Suprapubic skin (tissue), 4 donors: Measurements from ENCODE around the gene PRKACG. TPM values are rescaled to one million over a fixed set of nuclear protein-coding genes. Genes with fewer than 3 reads are reported as not detected.

Experiments used
- DNase-seq, 2 donors: peaks; one replicate each; pipeline ENCODE4 v3.0.0-alpha.2; 2019; ENCODE audit warnings: low spot score in 2 of 2
- H3K27ac ChIP-seq: fragments of 200-600 bp; sonication (generic); one replicate; pipeline ENCODE4 v1.5.1; 2019
- H3K27me3 ChIP-seq: fragments of 200-600 bp; sonication (generic); one replicate; pipeline ENCODE4 v1.5.1; 2019
- H3K36me3 ChIP-seq: fragments of 200-600 bp; sonication (generic); one replicate; pipeline ENCODE4 v1.5.1; 2019
- H3K4me1 ChIP-seq: fragments of 200-600 bp; sonication (generic); one replicate; pipeline ENCODE4 v1.5.1; 2019
- H3K4me3 ChIP-seq: fragments of 200-600 bp; sonication (generic); one replicate; pipeline ENCODE4 v1.5.1; 2019; ENCODE audit warnings: mild to moderate bottlenecking
- H3K9me3 ChIP-seq: fragments of 200-600 bp; sonication (generic); one replicate; pipeline ENCODE4 v1.5.1; 2019
- EP300 ChIP-seq: sonication (generic); formaldehyde crosslinking; IDR thresholded peaks from one replicate; pipeline ENCODE4 v1.6.1; 2017; ENCODE audit warnings: antibody characterized with exemption
- POLR2A ChIP-seq, 2 donors: fragments of 450-650 bp; IDR thresholded peaks; one replicate each; pipeline ENCODE4 v1.6.1; 2017; ENCODE audit warnings: antibody characterized with exemption in 2 of 2, mild to moderate bottlenecking in 2 of 2, moderate library complexity in 2 of 2
- POLR2AphosphoS5 ChIP-seq, 3 donors: sonication (generic); formaldehyde crosslinking; IDR thresholded peaks; one replicate each; pipeline ENCODE4 v1.6.1; 2017; ENCODE audit warnings: antibody characterized with exemption in 3 of 3
- WGBS: methylation state at CpG from one replicate; pipeline ENCODE4 v1.1.5; 2018; 5-methylcytosine and 5-hydroxymethylcytosine counted together
- total RNA-seq, 4 donors: library from RNA; depleted of rRNA; stranded (reverse); fragments of >200 nt; gene quantifications; one replicate each; pipeline ENCODE4 v1.1.0, GENCODE V29; 2016
- TF ChIP-seq, protein P1 (sequence below), 2 donors: fragments of 200-600 bp in 1 of 2; fragments of 450-650 bp in 1 of 2; sonication (generic) in 1 of 2; IDR thresholded peaks; one replicate each; pipeline ENCODE4 v1.5.1; 2016 to 2019; ENCODE audit warnings: antibody characterized with exemption in 2 of 2, mild to moderate bottlenecking in 1 of 2, moderate library complexity in 1 of 2

PRKACG gene
- total RNA-seq, 4 donors from 2014 or later: not detected

DNA sequence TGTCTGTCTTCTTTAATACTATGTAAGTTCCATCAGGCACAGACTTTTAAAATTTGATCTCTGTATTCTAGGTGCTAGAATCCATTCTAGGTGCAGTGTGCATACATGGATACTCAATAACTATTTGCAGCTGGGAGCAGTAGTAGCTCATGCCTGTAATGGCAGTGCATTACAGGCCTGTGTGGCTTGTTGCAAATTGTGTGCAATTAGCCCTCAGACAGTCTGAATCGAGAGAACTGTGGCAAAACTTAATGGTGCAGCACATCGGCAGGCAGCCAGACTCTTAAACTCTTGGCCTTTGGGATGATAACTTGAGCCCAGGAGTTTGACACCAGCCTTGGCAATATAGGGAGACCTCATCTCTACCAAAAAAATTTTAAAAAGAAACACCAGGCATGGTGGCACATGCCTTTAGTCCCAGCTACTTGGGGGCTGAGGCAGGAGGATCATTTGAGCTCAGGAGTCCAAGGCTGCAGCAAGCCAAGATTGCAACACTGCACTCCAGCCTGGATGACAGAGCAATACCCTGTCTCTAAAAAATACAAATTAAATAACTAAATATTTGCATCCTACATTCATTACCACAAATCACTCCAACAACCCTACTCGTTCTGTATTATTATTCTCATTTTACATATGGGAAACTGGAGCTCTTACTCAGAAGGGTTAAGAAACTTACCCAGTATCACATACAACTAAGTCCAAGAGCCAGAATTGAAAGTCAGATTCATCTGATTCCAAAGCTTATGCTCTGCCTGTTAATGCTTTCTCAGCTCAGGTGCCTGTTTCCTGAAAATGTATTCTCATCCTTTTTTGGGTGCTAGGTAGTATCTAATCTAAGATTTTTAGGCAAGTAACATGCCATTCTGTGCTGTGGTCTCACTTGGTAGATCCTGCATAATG, 30.1 kb downstream of the PRKACG start:
- H3K27me3 ChIP-seq: no peaks in the 10 kb centered on the region
- no peak for DNase-seq
- 41% methylated on average over 2 of the region's 3 CpGs for WGBS

DNA sequence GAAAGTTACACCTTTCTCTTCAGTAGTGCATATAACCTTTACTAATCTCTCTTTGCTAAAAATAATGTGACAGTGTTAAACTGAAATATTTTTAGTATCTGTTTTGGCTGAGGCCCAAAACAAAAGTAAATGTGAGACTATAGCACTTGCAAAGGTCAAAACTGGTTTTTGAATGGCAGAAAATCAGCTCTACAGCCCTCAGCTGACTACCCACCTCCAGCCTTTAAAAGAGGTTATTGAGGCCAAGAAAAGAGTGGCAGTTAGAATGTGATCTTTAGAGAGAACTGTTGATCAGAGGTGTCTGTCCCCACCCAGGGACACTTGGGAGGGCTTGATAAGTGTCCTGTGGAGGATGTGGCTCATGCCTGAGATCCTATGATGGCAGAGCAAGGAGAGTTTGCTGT, 30.9 kb downstream of the PRKACG start:
- Histone ChIP-seq H3K27me3 (no peaks in the 10 kb centered on the region), H3K36me3 (no peaks in the 10 kb centered on the region), H3K4me3 (no peak overlapping the region), H3K4me1 (no peaks in the 10 kb centered on the region), H3K9me3 (no peaks in the 10 kb centered on the region), H3K27ac (no peak overlapping the region)
- no peak for DNase-seq
- no peak for TF ChIP-seq EP300
- no peak for TF ChIP-seq POLR2AphosphoS5 (IDR thresholded peaks at IDR 0.05)
- TF ChIP-seq POLR2A (IDR thresholded peaks at IDR 0.05): no peak
- TF ChIP-seq, protein P1, sequence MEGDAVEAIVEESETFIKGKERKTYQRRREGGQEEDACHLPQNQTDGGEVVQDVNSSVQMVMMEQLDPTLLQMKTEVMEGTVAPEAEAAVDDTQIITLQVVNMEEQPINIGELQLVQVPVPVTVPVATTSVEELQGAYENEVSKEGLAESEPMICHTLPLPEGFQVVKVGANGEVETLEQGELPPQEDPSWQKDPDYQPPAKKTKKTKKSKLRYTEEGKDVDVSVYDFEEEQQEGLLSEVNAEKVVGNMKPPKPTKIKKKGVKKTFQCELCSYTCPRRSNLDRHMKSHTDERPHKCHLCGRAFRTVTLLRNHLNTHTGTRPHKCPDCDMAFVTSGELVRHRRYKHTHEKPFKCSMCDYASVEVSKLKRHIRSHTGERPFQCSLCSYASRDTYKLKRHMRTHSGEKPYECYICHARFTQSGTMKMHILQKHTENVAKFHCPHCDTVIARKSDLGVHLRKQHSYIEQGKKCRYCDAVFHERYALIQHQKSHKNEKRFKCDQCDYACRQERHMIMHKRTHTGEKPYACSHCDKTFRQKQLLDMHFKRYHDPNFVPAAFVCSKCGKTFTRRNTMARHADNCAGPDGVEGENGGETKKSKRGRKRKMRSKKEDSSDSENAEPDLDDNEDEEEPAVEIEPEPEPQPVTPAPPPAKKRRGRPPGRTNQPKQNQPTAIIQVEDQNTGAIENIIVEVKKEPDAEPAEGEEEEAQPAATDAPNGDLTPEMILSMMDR (IDR thresholded peaks at IDR 0.05): no peak

More for the DNA sequence above, 30.1 kb downstream of the PRKACG start:
- no peaks in the 10 kb centered on the region for H3K9me3 ChIP-seq
- TF ChIP-seq, protein P1 (IDR thresholded peaks at IDR 0.05): no peak
- TF ChIP-seq POLR2AphosphoS5 (IDR thresholded peaks at IDR 0.05): no peak
- no peak for TF ChIP-seq POLR2A (IDR thresholded peaks at IDR 0.05)
- TF ChIP-seq EP300: no peak
- H3K4me1 ChIP-seq: no peaks in the 10 kb centered on the region
- no peaks in the 10 kb centered on the region for H3K36me3 ChIP-seq
- H3K4me3 ChIP-seq: no peak overlapping the region
- H3K27ac ChIP-seq: no peak overlapping the region

DNA sequence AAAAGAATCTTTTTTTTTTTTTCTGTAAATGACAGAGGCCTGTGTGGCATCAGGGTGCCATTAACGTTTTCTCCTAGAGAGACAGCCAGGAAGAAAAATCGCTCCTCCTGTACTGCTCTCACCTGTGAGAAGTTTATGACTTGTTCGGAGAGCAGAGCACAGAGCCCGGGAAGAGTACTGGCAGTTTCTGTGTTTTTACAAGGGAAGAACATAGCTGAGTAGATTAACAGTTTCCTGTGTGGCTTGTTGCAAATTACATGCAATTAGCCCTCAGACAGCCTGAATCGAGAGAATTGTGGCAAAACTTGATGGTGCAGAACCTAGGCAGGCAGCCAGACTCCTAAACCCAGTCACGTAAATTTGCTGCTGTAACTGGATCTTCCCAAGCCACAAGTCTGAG, 32.1 kb downstream of the PRKACG start:
- TF ChIP-seq EP300: no peak
- TF ChIP-seq, protein P1 (IDR thresholded peaks at IDR 0.05): no peak
- no peak for TF ChIP-seq POLR2AphosphoS5 (IDR thresholded peaks at IDR 0.05)
- TF ChIP-seq POLR2A (IDR thresholded peaks at IDR 0.05): no peak
- Histone ChIP-seq H3K4me1 (no peaks in the 10 kb centered on the region), H3K9me3 (no peaks in the 10 kb centered on the region), H3K27ac (no peak overlapping the region), H3K27me3 (no peaks in the 10 kb centered on the region), H3K36me3 (no peaks in the 10 kb centered on the region), H3K4me3 (no peak overlapping the region)
- WGBS: 28% methylated on average over 6 of the region's 6 CpGs
- DNase-seq: no peak

DNA sequence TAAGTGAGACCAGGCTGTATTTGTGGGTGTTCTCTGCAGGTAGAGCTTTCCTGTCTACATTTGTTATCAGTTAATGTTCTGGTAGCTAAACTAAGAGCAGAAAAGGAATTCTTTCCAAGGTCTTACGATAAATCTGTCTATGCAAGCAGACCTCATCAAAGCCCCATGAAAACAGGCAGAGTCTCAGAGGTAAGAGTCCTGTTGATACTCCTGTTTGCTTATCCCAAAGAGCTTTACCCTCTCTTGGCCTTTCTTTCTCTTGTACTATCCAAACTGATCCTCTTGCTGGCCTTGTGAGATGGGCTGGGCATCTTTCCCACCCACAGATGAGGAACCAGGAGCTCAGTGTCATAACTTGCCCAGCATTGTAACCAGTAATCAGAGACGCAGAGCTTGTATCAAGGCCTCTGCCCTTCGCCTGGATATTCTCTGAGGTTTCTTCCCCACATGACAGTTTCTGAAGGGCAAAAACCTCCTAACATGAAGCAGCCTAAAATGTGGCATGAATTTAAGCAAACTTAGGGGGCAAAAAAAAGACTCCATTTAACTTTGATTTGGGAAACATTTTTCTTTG, 33.5 kb downstream of the PRKACG start:
- 59% methylated on average over 3 of the region's 3 CpGs for WGBS
- H3K27ac ChIP-seq: no peak overlapping the region

More for the DNA sequence above, 33.5 kb downstream of the PRKACG start:
- no peak for DNase-seq
- Histone ChIP-seq H3K36me3 (no peaks in the 10 kb centered on the region), H3K9me3 (no peaks in the 10 kb centered on the region), H3K4me3 (no peak overlapping the region), H3K4me1 (no peaks in the 10 kb centered on the region), H3K27me3 (no peaks in the 10 kb centered on the region)
- TF ChIP-seq POLR2A (IDR thresholded peaks at IDR 0.05) (no peak), POLR2AphosphoS5 (IDR thresholded peaks at IDR 0.05) (no peak), EP300 (no peak)
- TF ChIP-seq, protein P1 (IDR thresholded peaks at IDR 0.05): no peak
